Sigmoid colon (tissue), 4 donors: ENCODE measurements around the gene CDK5RAP3.

Experiments
- CTCF ChIP-seq, 4 experiments: fragments of 450-650 bp in 3 of 4; fragments of 200-600 bp in 1 of 4; IDR thresholded peaks; one replicate each; pipeline ENCODE4 v1.5.1; 2016 to 2019; ENCODE audit warnings: antibody characterized with exemption in 4 of 4, mild to moderate bottlenecking in 3 of 4, moderate library complexity in 2 of 4
- EP300 ChIP-seq, 4 donors: sonication (generic); formaldehyde crosslinking; IDR thresholded peaks; one replicate each; pipeline ENCODE4 v1.6.1; 2017; ENCODE audit warnings: antibody characterized with exemption in 4 of 4
- POLR2A ChIP-seq, 2 donors: fragments of 450-650 bp; IDR thresholded peaks; one replicate each; pipeline ENCODE4 v1.6.1; 2016; ENCODE audit warnings: antibody characterized with exemption in 2 of 2, mild to moderate bottlenecking in 2 of 2, moderate library complexity in 2 of 2
- POLR2AphosphoS5 ChIP-seq, 4 donors: sonication (generic); formaldehyde crosslinking; IDR thresholded peaks; one replicate each; pipeline ENCODE4 v1.6.1; 2017; ENCODE audit warnings: antibody characterized with exemption in 4 of 4

DNA sequence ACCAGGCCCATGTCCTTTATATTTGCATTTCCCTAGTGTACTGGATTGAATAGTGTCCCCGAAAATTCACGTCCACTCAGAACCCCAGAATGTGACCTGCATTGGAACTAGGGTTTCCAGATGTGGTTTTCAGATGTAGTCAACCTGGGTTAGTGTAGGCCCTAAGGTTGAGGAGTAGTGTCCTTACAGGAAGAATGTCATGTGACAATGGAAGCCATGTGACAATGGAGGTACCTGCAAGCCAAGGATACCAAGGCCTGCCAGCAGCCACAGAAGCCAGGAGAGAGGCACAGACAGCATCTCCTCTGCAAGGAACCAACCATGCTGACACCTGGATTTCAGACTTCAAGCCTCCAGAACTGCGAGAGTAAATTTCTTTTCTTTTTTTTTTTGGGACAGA, 8.0 kb upstream of the CDK5RAP3 start:
- TF ChIP-seq EP300 (IDR thresholded peaks at IDR 0.05) (no peak), POLR2AphosphoS5 (IDR thresholded peaks at IDR 0.05) (no peak), CTCF (IDR thresholded peaks at IDR 0.05) (no peak), POLR2A (IDR thresholded peaks at IDR 0.05) (no peak)
